ENCODE data around the gene MLN. TPM values are rescaled to one million over a fixed set of nuclear protein-coding genes. Genes with fewer than 3 reads are reported as not detected.

The MLN gene
- total RNA-seq, 4 donors from 2014 or later = not detected

DNA sequence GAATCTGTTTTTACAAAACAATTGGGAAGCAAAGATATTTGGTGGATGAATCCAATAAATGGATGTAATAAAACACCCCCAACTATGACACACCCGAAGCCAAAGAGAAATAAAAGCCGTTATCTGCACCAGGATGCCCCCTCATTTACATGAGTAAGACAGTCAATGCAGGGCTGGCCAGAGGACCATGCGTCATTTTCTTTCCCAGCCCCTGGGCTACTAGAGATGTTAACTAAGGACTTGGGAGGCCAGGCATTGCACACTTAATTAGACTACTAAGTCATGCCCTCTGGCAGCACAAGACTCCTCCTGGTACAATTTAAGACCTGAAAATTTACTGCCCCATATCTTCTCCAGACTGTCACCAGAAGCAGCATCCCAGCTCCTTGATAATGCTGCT is 18.0 kb downstream of the MLN start:
- peaks cover 0 to 42% (median 0%) of the 10 kb centered on the region in 3 donors for H3K36me3 ChIP-seq
- TF ChIP-seq POLR2A (IDR thresholded peaks at IDR 0.05) = no peak
- TF ChIP-seq, protein P1, sequence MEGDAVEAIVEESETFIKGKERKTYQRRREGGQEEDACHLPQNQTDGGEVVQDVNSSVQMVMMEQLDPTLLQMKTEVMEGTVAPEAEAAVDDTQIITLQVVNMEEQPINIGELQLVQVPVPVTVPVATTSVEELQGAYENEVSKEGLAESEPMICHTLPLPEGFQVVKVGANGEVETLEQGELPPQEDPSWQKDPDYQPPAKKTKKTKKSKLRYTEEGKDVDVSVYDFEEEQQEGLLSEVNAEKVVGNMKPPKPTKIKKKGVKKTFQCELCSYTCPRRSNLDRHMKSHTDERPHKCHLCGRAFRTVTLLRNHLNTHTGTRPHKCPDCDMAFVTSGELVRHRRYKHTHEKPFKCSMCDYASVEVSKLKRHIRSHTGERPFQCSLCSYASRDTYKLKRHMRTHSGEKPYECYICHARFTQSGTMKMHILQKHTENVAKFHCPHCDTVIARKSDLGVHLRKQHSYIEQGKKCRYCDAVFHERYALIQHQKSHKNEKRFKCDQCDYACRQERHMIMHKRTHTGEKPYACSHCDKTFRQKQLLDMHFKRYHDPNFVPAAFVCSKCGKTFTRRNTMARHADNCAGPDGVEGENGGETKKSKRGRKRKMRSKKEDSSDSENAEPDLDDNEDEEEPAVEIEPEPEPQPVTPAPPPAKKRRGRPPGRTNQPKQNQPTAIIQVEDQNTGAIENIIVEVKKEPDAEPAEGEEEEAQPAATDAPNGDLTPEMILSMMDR (IDR thresholded peaks at IDR 0.05) = no peak
- H3K4me1 ChIP-seq = peaks cover 0 to 35% (median 13%) of the 10 kb centered on the region in 4 donors
- no peaks in the 10 kb centered on the region for H3K27me3 ChIP-seq
- no peak for DNase-seq
- no peak overlapping the region for H3K4me3 ChIP-seq
- H3K27ac ChIP-seq = no peak overlapping the region
- no peaks in the 10 kb centered on the region for H3K9me3 ChIP-seq

DNA sequence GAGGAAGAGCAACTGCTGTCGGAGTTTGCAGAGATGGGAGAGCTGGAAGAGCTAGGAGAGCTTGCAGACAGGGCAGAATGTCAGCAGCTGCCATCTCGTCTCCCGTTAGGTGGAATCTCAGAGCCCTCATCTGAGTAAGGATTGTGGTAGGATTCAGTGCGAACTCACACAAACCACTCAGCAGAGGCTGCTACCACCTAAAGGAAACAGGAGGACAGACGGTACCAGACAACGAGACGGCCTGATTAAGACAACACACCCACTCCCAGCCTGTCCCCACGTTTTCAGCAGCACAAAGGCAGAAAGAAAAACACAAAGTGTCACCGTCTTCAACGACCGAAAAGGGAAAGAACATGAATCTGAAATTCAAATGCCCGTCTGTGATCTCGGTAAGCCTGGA is 19.0 kb downstream of the MLN start:
- H3K9me3 ChIP-seq = no peaks in the 10 kb centered on the region
- H3K4me3 ChIP-seq = no peak overlapping the region
- no peaks in the 10 kb centered on the region for H3K27me3 ChIP-seq
- DNase-seq = no peak
- peaks cover 0 to 52% (median 0%) of the 10 kb centered on the region in 3 donors for H3K36me3 ChIP-seq
- TF ChIP-seq POLR2A (IDR thresholded peaks at IDR 0.05) = no peak
- TF ChIP-seq, protein P1 (IDR thresholded peaks at IDR 0.05) = no peak
- H3K4me1 ChIP-seq = peaks cover 0 to 35% (median 13%) of the 10 kb centered on the region in 4 donors
- H3K27ac ChIP-seq = no peak overlapping the region

- Histone ChIP-seq H3K4me3 (no peak overlapping the region), H3K4me1 (peaks cover 0 to 35% (median 13%) of the 10 kb centered on the region in 4 donors), H3K27ac (no peak overlapping the region), H3K9me3 (no peaks in the 10 kb centered on the region), H3K27me3 (no peaks in the 10 kb centered on the region), H3K36me3 (peaks cover 0 to 60% (median 0%) of the 10 kb centered on the region in 3 donors)
- TF ChIP-seq, protein P1 (IDR thresholded peaks at IDR 0.05) = no peak
- no peak for TF ChIP-seq POLR2A (IDR thresholded peaks at IDR 0.05)
- no peak for DNase-seq
Measured at GRCh38 chr6:33783781-33784520, 19.9 kb downstream of the MLN start.

DNA sequence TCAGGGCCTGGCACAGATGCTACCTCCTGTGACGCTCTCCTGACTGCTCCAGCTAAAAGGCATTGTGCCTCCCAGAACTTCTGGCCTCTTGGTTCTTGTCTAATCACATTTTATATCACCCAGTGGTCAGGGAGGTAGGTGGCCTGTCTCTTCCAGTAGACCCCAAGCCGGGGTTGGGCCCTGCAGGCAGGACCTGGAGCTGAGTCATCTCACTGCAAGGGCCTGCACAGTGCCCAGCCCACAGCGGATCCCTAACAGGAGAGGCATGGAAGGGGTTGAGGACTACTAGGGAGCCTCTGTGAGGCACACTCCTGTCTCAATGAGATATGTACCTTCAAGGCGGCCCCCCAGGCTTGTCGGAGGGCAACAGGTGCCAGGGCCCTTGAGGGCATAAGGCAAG is 21.2 kb downstream of the MLN start:
- Histone ChIP-seq H3K4me1 (peaks cover 0 to 30% (median 10%) of the 10 kb centered on the region in 4 donors), H3K27me3 (no peaks in the 10 kb centered on the region), H3K9me3 (no peaks in the 10 kb centered on the region), H3K27ac (no peak overlapping the region), H3K4me3 (no peak overlapping the region), H3K36me3 (peaks cover 0 to 74% (median 0%) of the 10 kb centered on the region in 3 donors)
- no peak for DNase-seq
- TF ChIP-seq POLR2A (IDR thresholded peaks at IDR 0.05) = no peak
- TF ChIP-seq, protein P1 (IDR thresholded peaks at IDR 0.05) = no peak

- TF ChIP-seq POLR2A (IDR thresholded peaks at IDR 0.05) = no peak
- TF ChIP-seq, protein P1 (IDR thresholded peaks at IDR 0.05) = no peak
- no peak overlapping the region for H3K27ac ChIP-seq
Measured at GRCh38 chr6:33781131-33781975, 22.4 kb downstream of the MLN start.

More at GRCh38 chr6:33781131-33781975, 22.4 kb downstream of the MLN start:
- Histone ChIP-seq H3K27me3 (no peaks in the 10 kb centered on the region), H3K36me3 (peaks cover 0 to 86% (median 3%) of the 10 kb centered on the region in 3 donors), H3K9me3 (no peaks in the 10 kb centered on the region), H3K4me1 (peaks cover 0 to 18% (median under 1%) of the 10 kb centered on the region in 4 donors), H3K4me3 (no peak overlapping the region)
- no peak for DNase-seq

All from Peyer's patch (tissue), 4 donors.